NCI-H1436 (cell line): ENCODE data around the gene VPS13D.

Experiments used
- DNase-seq: peaks from one replicate; lab custom pipeline; 2025; lab: John Stamatoyannopoulos, UW

VPS13D gene

GRCh38 chr1:12405325-12406210 lies 175.7 kb downstream of the VPS13D start:
- DNase-seq, result no peak

- DNase-seq, result no peak
These were observed 176.6 kb downstream of the VPS13D start for GRCh38 chr1:12406211-12407021.

GRCh38 chr1:12407050-12407961 lies 177.5 kb downstream of the VPS13D start:
- no peak for DNase-seq

- no peak for DNase-seq
These were observed 178.2 kb downstream of the VPS13D start for GRCh38 chr1:12407962-12408454.

GRCh38 chr1:12408662-12409061 lies 178.8 kb downstream of the VPS13D start:
- no peak for DNase-seq

GRCh38 chr1:12409681-12410080 lies 179.9 kb downstream of the VPS13D start:
- DNase-seq, result no peak

GRCh38 chr1:12410351-12410750 lies 180.5 kb downstream of the VPS13D start:
- DNase-seq, result no peak

GRCh38 chr1:12411098-12411497 lies 181.3 kb downstream of the VPS13D start:
- no peak for DNase-seq

- no peak for DNase-seq
These were observed 181.9 kb downstream of the VPS13D start for GRCh38 chr1:12411747-12412146.

- no peak for DNase-seq
These were observed 182.6 kb downstream of the VPS13D start for GRCh38 chr1:12412439-12412838.

- DNase-seq, result no peak
These were observed 184.0 kb downstream of the VPS13D start for GRCh38 chr1:12413664-12414410.

- no peak for DNase-seq
These were observed 184.7 kb downstream of the VPS13D start for GRCh38 chr1:12414444-12415018.

GRCh38 chr1:12415038-12415466 lies 185.2 kb downstream of the VPS13D start:
- no peak for DNase-seq

GRCh38 chr1:12416101-12416500 lies 186.3 kb downstream of the VPS13D start:
- no peak for DNase-seq

GRCh38 chr1:12416744-12417143 lies 186.9 kb downstream of the VPS13D start:
- no peak for DNase-seq

GRCh38 chr1:12417389-12417788 lies 187.6 kb downstream of the VPS13D start:
- DNase-seq, result no peak

- DNase-seq, result no peak
These were observed 190.3 kb downstream of the VPS13D start for GRCh38 chr1:12420171-12420570.

- no peak for DNase-seq
These were observed 192.7 kb downstream of the VPS13D start for GRCh38 chr1:12422488-12422887.

- DNase-seq, result no peak
These were observed 194.3 kb downstream of the VPS13D start for GRCh38 chr1:12424087-12424529.

GRCh38 chr1:12424793-12425192 lies 195.0 kb downstream of the VPS13D start:
- no peak for DNase-seq

- no peak for DNase-seq
These were observed 196.2 kb downstream of the VPS13D start for GRCh38 chr1:12426030-12426429.
